Cardiac fibroblast (primary cell): Measurements from ENCODE around the gene TRHDE.
"Not testable (repeated sequence)": the region's sequence is repeated elsewhere in the genome, so short reads cannot be mapped to it uniquely, and the experiment has no call there.

Experiments
- DNase-seq, 2 donors: peaks; one replicate each; pipeline versions ENCODE4 v3.0.0 to v3.0.0-alpha.2; 2010; ENCODE audit warnings: low read depth in 2 of 2
- H3K4me3 ChIP-seq, 2 donors: replicated peaks in 1 of 2; 1 replicate in 1 of 2; 2 replicates in 1 of 2; pipeline ENCODE4 v1.5.1; 2011; ENCODE audit warnings: low read depth in 2 of 2, low read length in 2 of 2, mild to moderate bottlenecking in 2 of 2, moderate library complexity in 1 of 2
- TF ChIP-seq, protein P1 (sequence below): IDR thresholded peaks from one replicate; pipeline ENCODE4 v1.5.1; 2011; ENCODE audit warnings: low read depth, mild to moderate bottlenecking, low read length, inconsistent platforms

TRHDE gene

DNA sequence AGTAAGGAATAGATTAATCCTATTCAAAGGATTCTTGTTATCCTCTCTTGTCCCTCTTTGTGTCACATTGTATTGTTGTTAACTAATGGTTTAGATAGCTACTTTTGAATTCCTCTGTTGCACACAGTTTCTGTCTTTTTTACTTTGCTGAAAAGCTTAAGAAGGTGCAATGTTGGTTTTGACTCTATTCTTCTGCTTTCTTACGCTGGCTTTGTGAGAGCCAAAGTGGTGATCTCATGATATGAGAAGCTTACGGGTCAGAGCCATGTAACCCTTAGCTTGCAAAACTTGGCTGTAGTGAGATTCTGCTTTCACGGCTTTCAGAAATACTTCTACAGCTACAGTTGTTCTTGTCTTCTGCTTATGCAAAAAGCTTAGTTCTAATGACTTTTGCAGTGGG, 239.7 kb downstream of the TRHDE start:
- TF ChIP-seq, protein P1, sequence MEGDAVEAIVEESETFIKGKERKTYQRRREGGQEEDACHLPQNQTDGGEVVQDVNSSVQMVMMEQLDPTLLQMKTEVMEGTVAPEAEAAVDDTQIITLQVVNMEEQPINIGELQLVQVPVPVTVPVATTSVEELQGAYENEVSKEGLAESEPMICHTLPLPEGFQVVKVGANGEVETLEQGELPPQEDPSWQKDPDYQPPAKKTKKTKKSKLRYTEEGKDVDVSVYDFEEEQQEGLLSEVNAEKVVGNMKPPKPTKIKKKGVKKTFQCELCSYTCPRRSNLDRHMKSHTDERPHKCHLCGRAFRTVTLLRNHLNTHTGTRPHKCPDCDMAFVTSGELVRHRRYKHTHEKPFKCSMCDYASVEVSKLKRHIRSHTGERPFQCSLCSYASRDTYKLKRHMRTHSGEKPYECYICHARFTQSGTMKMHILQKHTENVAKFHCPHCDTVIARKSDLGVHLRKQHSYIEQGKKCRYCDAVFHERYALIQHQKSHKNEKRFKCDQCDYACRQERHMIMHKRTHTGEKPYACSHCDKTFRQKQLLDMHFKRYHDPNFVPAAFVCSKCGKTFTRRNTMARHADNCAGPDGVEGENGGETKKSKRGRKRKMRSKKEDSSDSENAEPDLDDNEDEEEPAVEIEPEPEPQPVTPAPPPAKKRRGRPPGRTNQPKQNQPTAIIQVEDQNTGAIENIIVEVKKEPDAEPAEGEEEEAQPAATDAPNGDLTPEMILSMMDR = no peak
- no peak overlapping the region for H3K4me3 ChIP-seq
- peak in 1 of 2 donors; percentile 4 for DNase-seq

DNA sequence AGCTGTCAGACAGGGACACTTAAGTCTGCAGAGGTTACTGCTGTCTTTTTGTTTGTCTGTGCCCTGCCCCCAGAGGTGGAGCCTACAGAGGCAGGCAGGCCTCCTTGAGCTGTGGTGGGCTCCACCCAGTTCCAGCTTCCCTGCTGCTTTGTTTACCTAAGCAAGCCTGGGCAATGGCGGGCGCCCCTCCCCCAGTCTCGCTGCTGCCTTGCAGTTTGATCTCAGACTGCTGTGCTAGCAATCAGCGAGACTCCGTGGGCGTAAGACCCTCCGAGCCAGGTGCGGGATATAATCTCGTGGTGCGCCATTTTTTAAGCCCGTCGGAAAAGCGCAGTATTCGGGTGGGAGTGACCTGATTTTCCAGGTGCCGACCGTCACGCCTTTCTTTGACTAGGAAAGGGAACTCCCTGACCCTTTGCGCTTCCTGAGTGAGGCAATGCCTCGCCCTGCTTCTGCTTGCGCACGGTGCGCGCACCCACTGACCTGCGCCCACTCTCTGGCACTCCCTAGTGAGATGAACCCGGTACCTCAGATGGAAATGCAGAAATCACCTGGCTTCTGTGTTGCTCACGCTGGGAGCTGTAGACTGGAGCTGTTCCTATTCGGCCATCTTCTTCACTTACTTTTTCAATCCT, 248.0 kb downstream of the TRHDE start:
- H3K4me3 ChIP-seq, DNase-seq: not testable (repeated sequence)

DNA sequence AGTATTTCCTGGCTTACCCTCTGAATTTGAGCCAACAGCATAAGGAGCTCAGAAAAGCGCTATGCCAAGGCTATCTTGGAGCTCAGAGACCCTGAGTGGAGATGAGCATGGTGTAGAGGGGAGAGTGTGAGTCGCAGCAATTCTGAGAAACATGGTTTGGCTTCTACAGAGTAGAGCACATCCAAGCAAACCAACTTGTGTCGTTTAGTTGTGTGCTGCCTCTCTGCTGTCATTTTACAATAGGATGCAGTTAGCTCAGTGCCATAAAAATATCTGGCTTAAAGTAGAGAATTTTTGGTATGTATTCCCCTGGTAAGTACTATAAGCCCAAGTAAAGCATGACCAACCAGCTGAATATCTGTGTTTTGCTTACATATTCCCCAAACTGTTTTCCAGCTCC, 249.2 kb downstream of the TRHDE start:
- TF ChIP-seq, protein P1 = no peak
- no peak overlapping the region for H3K4me3 ChIP-seq

DNA sequence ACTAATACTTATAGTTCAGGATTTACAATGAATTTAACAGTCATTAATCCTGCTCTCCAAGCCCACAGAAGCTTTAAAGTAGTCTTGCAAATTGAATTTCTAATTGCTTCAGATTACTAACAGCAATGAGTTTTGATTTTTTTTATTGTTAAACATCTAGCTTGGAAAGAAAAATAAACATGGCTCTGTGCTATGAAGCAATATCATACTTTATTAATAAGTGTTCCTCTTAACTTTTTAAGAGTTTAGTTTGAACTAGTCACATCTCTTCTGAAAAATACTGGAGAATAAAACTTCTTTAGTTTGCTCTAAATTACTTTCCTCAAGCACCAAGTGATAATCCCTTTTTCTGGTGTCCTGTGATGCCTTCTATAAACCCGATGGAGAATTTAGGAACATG, 250.2 kb downstream of the TRHDE start:
- H3K4me3 ChIP-seq = no peak overlapping the region
- DNase-seq = no peak
- TF ChIP-seq, protein P1 = no peak

More for the DNA sequence above, 249.2 kb downstream of the TRHDE start:
- DNase-seq = no peak

DNA sequence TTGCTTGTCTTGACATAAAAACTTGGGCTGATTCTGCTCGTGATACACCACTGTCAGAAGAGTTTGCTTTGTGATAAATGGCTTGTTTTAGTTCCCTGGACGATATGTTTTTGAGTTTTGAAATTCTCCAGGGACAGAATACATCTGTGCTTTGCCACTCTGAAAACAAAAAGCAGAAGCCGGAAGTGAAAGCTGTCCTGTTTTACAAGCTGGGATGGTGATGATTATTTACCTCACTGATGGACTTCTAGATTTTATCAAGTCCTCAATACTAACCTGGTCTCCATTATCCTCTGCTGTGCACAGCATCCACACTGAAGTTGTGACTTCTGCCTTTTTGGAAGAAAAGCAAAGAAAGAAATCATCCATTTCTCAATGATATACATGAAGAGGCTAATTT, 251.6 kb downstream of the TRHDE start:
- TF ChIP-seq, protein P1 = no peak
- no peak overlapping the region for H3K4me3 ChIP-seq
- DNase-seq = no peak

DNA sequence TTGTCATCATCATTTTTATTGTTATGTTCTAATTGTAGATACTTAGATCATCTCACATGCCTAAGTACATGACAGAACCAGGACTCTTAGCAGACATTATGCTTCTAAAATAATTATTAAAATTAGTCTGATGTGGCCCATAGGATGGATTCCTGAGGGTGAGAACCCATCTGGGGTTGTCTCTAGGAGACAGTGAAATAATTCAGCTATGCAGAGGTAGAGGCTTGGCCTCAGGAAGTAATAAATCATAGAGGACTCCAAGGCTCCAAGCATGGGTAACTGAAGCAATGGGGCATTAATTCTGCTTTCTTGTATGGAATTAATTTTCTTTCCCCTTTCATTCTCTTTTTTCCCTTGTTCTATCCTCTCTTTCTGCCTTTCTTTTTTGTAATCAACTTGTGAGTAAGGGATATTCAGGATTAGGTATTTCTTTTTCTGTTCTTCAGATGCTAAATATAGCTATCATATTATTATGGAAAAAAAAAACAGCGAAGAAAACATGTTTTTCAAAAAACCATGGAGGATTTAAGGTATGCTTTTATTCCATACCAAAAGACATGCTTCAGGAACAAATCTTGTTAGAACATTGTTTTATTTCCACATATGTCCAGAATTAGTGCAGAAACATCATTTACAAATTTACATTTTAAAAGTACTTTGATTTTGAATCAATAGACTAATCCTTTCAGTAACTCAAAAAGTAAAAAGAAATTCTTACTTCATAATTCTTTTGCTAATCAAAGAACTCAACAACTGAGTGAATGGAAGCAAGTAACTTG, 263.2 kb downstream of the TRHDE start:
- no peak for DNase-seq
- no peak overlapping the region for H3K4me3 ChIP-seq
- TF ChIP-seq, protein P1 = no peak

DNA sequence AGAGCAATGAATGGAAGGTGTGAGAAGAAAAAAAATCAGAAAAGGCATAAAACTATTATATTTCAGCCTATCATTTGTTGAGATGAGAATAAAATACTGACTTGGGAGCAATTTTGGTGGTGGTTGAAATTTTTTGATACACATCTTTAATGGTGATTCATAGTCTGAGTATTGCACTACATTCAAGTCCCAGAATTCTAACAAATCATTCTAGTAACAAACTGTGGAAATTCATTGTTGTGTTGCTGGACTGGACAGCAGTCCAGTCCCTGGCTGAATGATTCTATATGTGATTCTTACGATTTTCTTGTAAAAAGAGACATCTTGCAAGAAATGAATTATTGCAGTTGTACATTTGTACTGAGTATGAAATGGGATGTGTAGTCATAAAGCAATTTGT, 268.6 kb downstream of the TRHDE start:
- no peak overlapping the region for H3K4me3 ChIP-seq
- no peak for DNase-seq
- TF ChIP-seq, protein P1 = no peak
